GM19099 (cell line): ENCODE data around the gene MPV17.

Experiments
- POLR2A ChIP-seq: IDR thresholded peaks from 3 replicates; pipeline ENCODE4 v1.6.1; 2011; ENCODE audit warnings: low read depth; ENCODE audit not compliant: insufficient read length; ENCODE audit errors: extremely low read depth

The MPV17 gene

GRCh38 chr2:27263287-27264252, 59.3 kb downstream of the MPV17 start:
- TF ChIP-seq POLR2A = no peak

DNA sequence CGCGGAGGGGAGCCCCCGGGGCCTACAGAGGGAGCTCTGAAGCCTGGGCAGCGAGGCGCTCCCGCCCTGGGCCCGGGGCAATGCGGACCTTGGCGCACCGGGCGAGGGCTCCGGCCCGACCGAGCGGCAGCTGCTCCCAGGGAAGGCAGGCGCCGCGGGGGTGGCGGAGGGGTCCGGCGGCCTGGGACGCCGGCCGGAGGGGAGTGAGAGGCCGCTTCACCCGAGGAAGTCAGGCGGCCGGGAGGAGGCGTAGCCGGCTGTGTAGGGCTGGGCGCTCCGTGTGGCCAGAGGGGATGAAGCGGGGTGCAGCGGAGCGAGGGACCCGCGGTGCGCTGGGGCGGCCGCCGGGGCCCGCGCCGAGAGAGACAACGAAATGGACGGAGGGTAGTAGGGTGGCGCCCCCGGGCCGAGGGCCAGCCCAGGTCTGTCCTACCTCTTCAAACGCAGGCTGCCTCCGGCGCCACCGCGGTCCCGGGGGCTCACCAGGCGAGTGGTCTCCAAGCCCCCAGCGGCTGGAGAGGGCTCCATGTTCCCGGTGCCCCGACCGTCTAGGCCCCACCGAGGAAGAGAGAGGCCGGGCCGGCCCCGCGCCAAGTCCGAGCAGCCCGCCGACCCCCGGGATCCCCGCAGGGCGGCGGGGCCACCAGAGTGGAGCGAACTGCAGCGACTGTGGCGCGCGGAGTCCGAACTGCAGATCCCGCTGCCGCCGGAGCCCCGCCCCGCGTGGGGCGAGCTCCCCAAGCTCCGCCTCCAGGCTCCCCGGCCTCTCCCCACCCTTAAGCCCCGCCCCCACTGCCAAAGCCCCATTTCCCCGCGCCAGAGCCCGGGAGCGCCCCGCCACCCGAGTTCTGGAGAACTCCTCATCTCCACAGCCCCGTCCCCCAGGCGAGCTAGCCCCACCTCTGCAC, 60.3 kb downstream of the MPV17 start, which contains the start of gene SLC30A3:
Gene SLC30A3 (minus strand): TSS at position 669 of the 908 bp plus-strand sequence. CDS start 141 bp downstream, at position 528.
- no peak for TF ChIP-seq POLR2A

- no peak for TF ChIP-seq POLR2A
Measured at GRCh38 chr2:27261926-27262298, 61.0 kb downstream of the MPV17 start.

DNA sequence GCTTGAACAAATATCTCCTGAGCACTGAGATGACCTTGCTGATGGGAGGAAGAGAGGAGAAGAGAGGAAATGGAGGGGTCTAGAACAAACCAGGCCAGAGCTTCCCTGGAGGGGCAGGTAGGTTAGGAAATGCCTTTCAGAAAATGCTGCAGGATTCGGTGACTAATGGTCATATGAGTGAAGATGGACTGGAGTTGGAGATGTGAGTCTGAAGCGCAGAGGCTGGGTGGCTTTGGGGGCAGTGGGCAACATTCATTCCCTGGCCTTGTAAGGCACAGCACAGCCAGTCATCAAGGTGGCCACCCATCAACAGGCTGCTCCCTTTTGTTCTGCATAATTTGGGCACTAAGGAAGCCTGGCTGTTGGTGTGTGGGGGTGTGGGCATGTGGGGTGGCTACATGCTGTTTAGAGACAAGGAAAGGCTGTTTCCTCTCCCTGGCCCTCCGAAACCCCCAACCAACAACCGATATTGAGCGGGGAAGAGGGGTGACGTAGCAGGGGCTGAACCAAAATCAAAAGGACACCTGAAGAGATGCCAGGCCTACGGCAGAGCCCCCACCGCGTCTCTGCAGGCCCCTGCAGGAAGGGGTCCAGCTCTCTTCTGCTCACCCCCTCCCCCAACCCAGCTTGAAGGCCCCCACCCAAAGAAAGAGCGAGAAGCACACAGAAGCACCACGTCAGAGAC, 61.5 kb downstream of the MPV17 start:
- TF ChIP-seq POLR2A = no peak
